Thymus (tissue), 11 donors: ENCODE results near the gene TEX11. TPM values are rescaled to one million over a fixed set of nuclear protein-coding genes. Genes with fewer than 3 reads are reported as not detected.
"Not testable (repeated sequence)": the region's sequence is repeated elsewhere in the genome, so short reads cannot be mapped to it uniquely, and the experiment has no call there.

Source experiments
- DNase-seq, 9 donors: peaks; one replicate each; pipeline ENCODE4 v3.0.0-alpha.2; 2013; ENCODE audit warnings: low spot score in 9 of 9, low read depth in 6 of 9, missing footprints in 1 of 9
- H3K27ac ChIP-seq, 2 donors: one replicate each; pipeline ENCODE4 v1.5.1; 2013; ENCODE audit warnings: control low read depth in 1 of 2, low read depth in 1 of 2, low read length in 1 of 2, mild to moderate bottlenecking in 1 of 2, moderate library complexity in 1 of 2
- H3K27me3 ChIP-seq, 2 donors: one replicate each; pipeline ENCODE4 v1.5.1; 2013; ENCODE audit warnings: low read length in 1 of 2; ENCODE audit not compliant: control insufficient read depth in 2 of 2, insufficient read depth in 1 of 2
- H3K36me3 ChIP-seq, 2 donors: one replicate each; pipeline ENCODE4 v1.5.1; 2013; ENCODE audit warnings: low read length in 1 of 2, mild to moderate bottlenecking in 1 of 2, moderate library complexity in 1 of 2; ENCODE audit not compliant: control insufficient read depth in 2 of 2, insufficient read depth in 2 of 2
- H3K4me1 ChIP-seq, 2 donors: one replicate each; pipeline ENCODE4 v1.5.1; 2013; ENCODE audit warnings: low read length in 2 of 2; ENCODE audit not compliant: control insufficient read depth in 2 of 2, insufficient read depth in 2 of 2
- H3K4me3 ChIP-seq, 2 donors: one replicate each; pipeline ENCODE4 v1.5.1; 2013; ENCODE audit warnings: low read length in 2 of 2, control low read depth in 1 of 2, mild to moderate bottlenecking in 1 of 2
- H3K9me3 ChIP-seq, 2 donors: one replicate each; pipeline ENCODE4 v1.5.1; 2013; ENCODE audit warnings: low read length in 1 of 2, mild to moderate bottlenecking in 1 of 2; ENCODE audit not compliant: control insufficient read depth in 2 of 2, insufficient read depth in 1 of 2
- whole genome bisulfite sequencing: extraction: QIAGEN DNeasy Blood & Tissue Kit; methylation state at CpG from one replicate; pipeline ENCODE4 v1.1.7; 2013; 5-methylcytosine and 5-hydroxymethylcytosine counted together
- polyA plus RNA-seq: library from polyadenylated mRNA; stranded (reverse); fragments of 200-250 nt; gene quantifications from one replicate; pipeline ENCODE4 v1.2.3, GENCODE V29; 2013
- total RNA-seq: library from RNA; stranded (reverse); fragments of 120-200 nt; gene quantifications from one replicate; pipeline ENCODE4 v1.2.4, GENCODE V29; 2013
- donor health status: healthy.

TEX11 gene
- total and polyA plus RNA-seq, 2 donors: 0.05 to 0.14 TPM

DNA sequence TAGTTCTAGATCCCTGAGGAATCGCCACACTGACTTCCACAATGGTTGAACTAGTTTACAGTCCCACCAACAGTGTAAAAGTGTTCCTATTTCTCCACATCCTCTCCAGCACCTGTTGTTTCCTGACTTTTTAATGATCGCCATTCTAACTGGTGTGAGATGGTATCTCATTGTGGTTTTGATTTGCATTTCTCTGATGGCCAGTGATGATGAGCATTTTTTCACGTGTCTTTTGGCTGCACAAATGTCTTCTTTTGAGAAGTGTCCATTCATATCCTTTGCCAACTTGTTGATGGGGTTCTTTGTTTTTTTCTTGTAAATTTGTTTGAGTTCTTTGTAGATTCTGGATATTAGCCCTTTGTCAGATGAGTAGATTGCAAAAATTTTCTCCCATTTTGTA, 197.2 kb downstream of the TEX11 start:
- not testable (repeated sequence) for DNase-seq, H3K36me3 ChIP-seq
- WGBS: 68% methylated on average over 1 of the region's 3 CpGs

DNA sequence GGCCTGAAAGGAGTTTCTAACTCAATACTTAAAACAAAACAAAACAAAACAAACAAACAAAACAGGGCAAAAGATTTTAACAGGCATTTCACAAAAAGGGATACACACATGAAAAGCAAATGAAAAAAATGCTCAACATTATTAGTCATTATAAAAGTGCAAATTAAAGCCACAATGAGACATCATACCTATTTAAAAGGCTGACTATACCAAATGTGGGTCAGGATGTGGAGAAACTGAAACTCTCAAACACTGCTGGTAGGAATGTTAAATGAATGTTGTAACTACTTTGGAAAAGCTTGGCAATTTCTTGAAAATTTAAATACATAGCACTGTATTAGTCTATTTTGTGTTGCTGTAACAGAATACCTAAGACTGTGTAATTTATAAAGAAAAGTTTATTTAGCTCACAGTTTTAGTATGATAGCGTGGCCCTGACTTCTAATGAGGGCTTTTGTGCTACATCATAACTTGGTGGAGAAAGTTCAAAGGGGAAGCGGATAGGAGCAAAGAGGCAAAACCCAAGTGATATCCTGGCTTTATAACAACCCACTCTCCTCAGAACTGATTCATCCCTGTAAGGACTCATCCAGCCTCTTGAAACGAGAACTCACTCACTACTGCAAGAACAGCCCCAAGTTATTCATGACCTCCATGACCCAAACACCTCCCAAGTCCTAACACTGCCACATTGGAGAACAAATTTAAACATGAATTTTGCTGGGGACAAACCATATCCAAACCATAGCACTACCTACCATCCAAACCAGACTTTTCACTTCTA, 214.0 kb downstream of the TEX11 start:
- Histone ChIP-seq H3K4me3 (no peak overlapping the region), H3K27me3 (no peaks in the 10 kb centered on the region), H3K4me1 (no peaks in the 10 kb centered on the region), H3K27ac (no peak overlapping the region), H3K36me3 (no peaks in the 10 kb centered on the region), H3K9me3 (no peaks in the 10 kb centered on the region)
- DNase-seq: no peak
- 98% methylated on average over 3 of the region's 3 CpGs for WGBS

More for the DNA sequence above, 197.2 kb downstream of the TEX11 start:
- H3K27me3 ChIP-seq, H3K9me3 ChIP-seq, H3K27ac ChIP-seq, H3K4me3 ChIP-seq, H3K4me1 ChIP-seq: not testable (repeated sequence)

DNA sequence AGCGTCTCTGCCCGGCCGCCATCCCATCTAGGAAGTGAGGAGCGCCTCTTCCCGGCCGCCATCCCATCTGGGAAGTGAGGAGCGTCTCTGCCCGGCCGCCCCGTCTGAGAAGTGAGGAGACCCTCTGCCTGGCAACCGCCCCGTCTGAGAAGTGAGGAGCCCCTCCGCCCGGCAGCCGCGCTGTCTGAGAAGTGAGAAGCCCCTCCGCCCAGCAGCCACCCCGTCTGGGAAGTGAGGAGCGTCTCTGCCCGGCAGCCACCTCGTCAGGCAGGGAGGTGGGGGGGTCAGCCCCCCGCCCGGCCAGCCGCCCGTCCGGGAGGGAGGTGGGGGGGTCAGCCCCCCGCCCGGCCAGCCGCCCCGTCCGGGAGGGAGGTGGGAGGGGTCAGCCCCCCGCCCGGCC, 229.1 kb downstream of the TEX11 start:
- not testable (repeated sequence) for H3K36me3 ChIP-seq, H3K4me3 ChIP-seq, H3K27me3 ChIP-seq, DNase-seq, H3K9me3 ChIP-seq, H3K4me1 ChIP-seq, H3K27ac ChIP-seq
- WGBS: 97% methylated on average over 33 of the region's 33 CpGs

DNA sequence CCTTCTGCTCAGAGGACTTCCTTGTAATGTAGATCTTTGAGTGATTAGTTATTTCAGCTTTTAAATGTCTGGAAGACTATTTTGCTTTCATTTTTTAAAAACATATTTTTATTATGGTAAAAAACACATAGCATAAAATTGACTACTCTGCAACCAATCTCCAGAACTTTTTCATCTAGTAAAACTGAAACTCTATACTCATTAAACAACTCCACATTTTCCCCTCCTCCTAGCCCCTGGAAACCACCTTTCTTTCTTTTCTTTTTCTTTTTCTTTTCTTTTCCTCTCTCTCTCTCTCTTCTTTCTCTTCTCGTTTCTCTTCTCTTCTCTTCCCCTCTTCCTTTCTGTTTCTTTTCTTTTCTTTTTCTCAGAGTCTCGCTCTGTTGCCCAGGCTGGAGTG, 233.2 kb downstream of the TEX11 start:
- Histone ChIP-seq H3K27ac (no peak overlapping the region), H3K4me3 (no peak overlapping the region), H3K4me1 (no peaks in the 10 kb centered on the region), H3K9me3 (no peaks in the 10 kb centered on the region), H3K36me3 (no peaks in the 10 kb centered on the region), H3K27me3 (no peaks in the 10 kb centered on the region)
- 85% methylated on average over 2 of the region's 2 CpGs for WGBS
- no peak for DNase-seq

DNA sequence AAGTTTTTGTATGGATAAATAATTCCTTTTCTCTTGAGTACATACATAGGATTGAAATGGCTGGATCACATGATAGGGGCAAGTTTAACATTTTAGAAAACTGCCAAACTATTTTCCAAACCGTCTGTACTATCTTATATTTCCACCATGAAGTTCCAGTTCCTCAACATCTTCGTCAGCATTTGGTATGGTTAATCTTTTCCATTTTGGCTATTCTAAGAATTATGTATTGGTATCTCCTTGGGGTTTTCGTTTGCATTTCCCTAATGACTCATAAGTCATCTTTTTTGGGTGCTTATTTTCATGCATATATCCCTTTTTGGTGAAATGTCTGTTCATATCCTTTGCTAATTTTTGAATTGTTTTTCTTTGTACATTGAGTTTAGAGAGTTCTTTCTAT, 236.2 kb downstream of the TEX11 start:
- Histone ChIP-seq H3K27me3 (no peaks in the 10 kb centered on the region), H3K36me3 (no peaks in the 10 kb centered on the region), H3K9me3 (no peaks in the 10 kb centered on the region), H3K27ac (no peak overlapping the region), H3K4me1 (no peaks in the 10 kb centered on the region), H3K4me3 (no peak overlapping the region)
- WGBS: 90% methylated on average over 3 of the region's 3 CpGs
- no peak for DNase-seq

DNA sequence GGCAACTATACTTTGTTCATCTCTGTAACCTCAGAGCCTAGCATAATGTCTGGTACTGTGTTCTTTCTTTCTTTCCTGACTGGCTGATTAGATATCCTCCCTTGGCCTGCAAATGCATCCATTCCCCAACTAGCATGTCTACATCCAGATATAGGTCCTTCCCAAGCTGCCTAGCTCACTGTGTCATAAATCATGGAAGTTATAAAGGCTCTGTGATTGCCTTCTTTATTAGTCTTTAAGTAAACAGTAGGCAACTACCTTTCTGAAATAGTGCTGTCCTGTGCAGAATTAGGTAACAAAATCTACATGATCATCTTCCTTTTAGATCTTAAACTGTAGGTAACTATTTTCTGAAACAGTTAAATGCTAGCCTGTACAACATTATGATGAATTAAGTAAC, 239.4 kb downstream of the TEX11 start:
- Histone ChIP-seq H3K36me3 (no peaks in the 10 kb centered on the region), H3K4me3 (no peak overlapping the region), H3K4me1 (no peaks in the 10 kb centered on the region), H3K9me3 (no peaks in the 10 kb centered on the region), H3K27ac (no peak overlapping the region), H3K27me3 (no peaks in the 10 kb centered on the region)
- no peak for DNase-seq

DNA sequence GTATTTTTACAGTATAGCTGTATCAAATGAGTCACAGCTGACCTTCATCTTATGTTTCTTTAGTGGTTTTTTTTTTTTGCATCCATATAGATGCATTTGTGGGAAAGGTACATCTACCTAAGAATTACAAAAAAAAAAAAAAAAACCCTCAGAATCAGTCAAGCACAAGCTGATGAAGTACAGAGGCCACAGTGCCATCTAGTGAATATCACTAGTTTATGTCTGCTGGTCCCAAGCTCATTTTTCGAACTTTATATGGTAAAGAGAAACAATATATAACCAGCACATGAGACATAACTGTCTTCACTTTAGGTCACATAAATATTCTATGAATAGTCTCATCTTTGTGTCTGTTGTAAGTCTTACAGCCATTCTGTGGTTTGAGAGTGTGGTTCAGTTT, 243.8 kb downstream of the TEX11 start:
- DNase-seq: peak in 3 of 9 donors; percentile 0 to 9 (median 0)
- Histone ChIP-seq H3K9me3 (no peaks in the 10 kb centered on the region), H3K36me3 (no peaks in the 10 kb centered on the region), H3K27ac (no peak overlapping the region), H3K27me3 (no peaks in the 10 kb centered on the region), H3K4me3 (no peak overlapping the region), H3K4me1 (no peaks in the 10 kb centered on the region)
- WGBS: 12% methylated on average over 1 of the region's 1 CpG

DNA sequence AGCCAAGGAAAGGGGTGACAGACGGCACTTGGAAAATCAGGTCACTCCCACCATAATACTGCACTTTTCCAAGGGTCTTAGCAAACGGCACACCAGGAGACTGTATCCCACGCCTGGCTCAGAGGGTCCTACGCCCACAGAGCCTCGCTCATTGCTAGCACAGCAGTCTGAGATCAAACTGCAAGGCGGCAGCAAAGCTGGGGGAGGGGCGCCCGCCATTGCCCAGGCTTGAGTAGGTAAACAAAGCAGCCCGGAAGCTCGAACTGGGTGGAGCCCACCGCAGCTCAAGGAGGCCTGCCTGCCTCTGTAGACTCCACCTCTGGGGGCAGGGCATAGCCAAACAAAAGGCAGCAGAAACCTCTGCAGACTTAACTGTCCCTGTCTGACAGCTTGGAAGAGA, 247.4 kb downstream of the TEX11 start:
- not testable (repeated sequence) for H3K36me3 ChIP-seq, DNase-seq, H3K4me3 ChIP-seq, H3K9me3 ChIP-seq, H3K27me3 ChIP-seq, H3K4me1 ChIP-seq, H3K27ac ChIP-seq
- 82% methylated on average over 10 of the region's 11 CpGs for WGBS

DNA sequence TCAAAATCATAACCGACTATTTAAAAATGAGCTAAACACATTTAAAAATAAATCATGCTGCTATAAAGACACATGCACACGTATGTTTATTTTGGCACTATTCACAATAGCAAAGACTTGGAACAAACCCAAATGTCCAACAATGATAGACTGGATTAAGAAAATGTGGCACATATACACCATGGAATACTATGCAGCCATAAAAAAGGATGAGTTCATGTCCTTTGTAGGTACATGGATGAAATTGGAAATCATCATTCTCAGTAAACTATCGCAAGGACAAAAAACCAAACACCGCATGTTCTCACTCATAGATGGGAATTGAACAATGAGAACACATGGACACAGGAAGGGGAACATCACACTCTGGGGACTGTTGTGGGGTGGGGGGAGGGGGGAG, 251.0 kb downstream of the TEX11 start:
- WGBS: 98% methylated on average over 2 of the region's 4 CpGs
- not testable (repeated sequence) for H3K4me1 ChIP-seq, H3K36me3 ChIP-seq, H3K4me3 ChIP-seq, H3K9me3 ChIP-seq, DNase-seq, H3K27me3 ChIP-seq, H3K27ac ChIP-seq
